ENCODE results near the gene MSTO1.
"Not testable (repeated sequence)": the region's sequence is repeated elsewhere in the genome, so short reads cannot be mapped to it uniquely, and the experiment has no call there.

- not testable (repeated sequence) for TF ChIP-seq CTCF, POLR2A, POLR2AphosphoS5 (IDR thresholded peaks at IDR 0.05)
Observed at GRCh38 chr1:155613226-155613625, 3.2 kb downstream of the MSTO1 start.
